T-helper 9 cell (primary cell): ENCODE data around the gene SPATA31E1.
"Not testable (repeated sequence)": the region's sequence is repeated elsewhere in the genome, so short reads cannot be mapped to it uniquely, and the experiment has no call there.

Source experiments
- DNase-seq: peaks from one replicate; pipeline ENCODE4 v3.0.0-alpha.2; 2020

Gene SPATA31E1

DNA sequence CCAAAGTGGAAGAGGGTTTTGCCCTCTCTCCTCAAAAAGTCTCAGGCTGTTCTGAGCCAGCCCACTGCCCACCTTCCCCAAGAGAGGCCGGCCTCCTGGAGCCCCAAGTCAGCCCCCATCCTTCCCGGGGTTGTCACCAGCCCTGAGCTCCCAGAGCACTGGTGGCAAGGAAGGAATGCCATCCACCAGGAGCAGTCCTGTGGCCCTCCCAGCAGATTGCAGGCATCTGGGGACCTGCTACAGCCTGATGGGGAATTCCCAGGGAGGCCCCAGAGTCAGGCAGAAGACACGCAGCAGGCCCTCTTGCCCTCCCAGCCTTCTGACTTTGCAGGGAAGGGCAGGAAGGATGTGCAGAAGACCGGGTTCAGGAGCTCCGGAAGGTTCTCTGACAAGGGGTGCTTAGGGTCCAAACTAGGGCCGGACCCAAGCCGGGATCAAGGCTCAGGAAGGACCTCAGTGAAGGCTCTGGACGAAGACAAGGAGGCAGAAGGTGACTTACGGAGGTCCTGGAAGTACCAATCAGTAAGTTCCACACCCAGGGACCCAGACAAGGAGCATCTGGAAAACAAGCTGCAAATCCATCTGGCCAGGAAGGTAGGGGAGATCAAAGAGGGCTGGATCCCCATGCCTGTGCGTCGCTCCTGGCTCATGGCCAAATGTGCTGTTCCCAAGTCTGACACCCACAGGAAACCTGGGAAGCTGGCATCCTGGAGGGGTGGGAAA, 3.7 kb downstream of the SPATA31E1 start:
- DNase-seq = no peak

DNA sequence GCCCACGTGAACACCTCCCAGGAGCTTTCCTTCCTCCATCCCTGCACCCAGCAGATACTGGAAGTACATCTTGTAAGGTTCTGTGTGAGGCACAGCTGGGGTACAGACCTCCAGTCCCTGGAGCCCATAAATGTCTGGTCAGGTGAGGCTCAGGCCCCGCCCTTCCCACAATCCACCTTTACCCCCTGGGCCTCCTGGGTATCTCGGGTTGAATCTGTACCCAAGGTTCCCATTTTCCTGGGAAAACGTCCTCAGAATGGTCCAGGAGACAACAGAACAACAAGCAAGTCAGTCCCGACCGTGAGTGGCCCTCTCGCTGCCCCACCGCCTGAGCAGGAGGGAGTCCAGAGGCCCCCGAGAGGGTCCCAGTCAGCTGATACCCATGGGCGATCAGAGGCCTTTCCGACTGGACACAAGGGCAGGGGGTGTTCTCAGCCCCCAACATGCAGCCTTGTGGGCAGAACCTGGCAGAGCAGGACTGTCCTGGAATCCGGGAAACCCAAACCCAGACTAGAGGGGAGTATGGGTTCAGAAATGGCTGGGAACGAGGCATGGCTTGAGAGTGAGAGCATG, 4.3 kb downstream of the SPATA31E1 start:
- no peak for DNase-seq

DNA sequence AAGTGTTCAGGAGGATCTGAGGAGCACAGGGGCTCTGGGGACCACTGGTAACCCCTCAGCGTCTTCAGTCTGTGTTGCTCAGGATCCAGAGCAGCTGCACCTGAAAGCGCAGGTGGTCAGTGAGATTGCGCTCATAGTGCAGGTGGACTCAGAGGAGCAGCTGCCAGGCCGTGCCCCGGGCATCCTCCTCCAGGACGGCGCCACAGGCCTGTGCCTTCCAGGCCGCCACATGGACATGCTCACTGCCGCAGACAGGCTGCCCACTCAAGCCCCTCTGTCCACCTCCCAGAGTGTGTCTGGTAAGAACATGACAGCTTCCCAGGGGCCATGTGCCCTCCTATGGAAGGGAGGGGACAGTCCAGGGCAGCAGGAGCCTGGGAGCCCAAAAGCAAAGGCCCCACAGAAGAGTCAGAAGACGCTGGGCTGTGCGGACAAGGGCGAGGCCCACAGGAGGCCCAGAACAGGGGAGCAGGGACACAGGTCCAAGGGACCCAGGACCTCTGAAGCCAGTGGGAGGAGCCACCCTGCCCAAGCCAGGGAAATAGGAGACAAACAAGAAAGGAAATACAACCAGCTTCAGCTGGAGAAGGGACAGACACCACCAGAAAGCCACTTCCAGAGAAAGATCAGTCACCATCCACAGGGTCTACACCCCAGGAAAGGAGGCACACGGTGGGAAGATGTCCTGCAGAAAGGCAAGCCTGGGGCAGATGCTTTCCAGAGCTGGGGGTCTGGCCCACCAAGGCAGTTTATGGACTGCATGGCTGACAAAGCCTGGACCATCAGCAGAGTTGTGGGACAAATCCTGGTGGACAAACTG, 5.2 kb downstream of the SPATA31E1 start:
- DNase-seq = no peak

DNA sequence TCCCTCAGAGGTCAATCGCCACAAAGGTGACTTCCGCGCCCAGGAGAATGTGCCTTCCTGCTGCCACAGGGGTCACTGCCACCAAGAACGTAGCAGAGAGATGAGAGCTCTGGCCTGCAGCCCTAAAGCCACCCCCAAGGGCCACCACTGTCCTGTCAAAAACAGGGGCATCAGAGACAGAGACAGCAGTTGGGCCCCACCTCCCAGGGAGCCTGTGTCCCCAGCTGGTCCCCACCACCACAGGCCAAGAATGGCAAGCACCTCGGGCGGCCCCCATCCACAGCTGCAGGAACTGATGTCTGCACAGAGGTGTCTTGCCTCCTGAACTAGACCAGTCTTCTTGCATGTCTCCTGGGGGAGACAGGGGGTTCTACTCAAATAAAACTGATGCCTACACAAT, 5.8 kb downstream of the SPATA31E1 start:
- no peak for DNase-seq

DNA sequence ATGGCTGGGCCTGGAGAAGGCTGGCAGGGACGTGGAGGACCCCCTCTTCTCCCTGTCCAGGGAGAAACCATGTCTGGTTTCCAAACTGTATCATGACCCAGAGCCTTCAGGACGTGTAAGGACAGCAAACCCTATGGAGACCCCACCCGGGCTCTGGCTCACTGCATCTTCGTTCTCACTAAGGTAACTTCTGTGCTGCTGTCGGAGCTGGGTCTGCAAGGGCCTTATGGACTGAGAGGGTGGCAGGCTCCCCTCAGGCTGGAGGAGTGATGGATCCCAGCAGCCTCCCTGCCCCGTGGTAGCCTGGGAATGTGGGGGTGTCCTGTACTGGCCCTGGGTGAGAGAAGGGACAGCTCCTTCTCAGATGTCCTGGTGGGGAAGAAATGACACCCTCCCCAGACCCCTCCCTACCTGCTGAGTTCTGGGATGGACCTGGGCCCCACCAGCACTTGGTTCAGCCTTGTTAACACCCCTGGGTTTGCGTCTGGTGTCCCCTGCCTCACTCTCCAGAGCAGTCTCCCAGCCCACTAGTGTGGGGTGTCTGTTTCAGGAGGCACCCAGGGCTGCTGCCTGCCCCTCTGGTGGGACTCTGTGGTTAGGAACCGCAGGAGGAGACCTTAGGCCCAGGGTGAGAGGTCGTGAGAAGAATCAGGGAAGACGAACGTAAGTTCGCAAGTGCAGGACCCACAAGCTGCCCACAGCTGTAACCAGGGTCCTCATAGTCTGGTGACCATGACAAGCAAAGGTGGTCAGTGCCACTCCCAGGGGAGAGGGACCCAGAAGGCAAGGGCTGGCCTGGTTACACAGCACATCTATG, 6.6 kb downstream of the SPATA31E1 start:
- no peak for DNase-seq

DNA sequence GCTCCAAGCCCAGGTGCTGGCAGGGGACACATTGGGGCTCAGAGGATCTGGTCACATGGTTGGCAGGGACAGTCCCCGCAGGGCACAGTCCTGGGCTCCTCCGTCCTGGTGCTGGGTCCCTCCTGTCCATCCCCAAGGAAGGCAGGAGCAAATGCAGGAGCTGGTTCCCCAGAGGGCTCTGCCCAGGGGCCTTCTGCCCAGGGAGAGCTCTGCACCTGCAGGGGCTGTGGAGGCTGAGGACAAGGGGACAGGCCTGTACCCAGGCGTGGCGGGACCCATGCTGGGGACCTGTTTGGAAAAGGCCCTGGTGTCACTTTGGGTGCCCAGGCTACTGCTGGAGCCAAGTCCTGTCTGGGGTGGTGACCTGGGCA, 7.2 kb downstream of the SPATA31E1 start:
- no peak for DNase-seq

DNA sequence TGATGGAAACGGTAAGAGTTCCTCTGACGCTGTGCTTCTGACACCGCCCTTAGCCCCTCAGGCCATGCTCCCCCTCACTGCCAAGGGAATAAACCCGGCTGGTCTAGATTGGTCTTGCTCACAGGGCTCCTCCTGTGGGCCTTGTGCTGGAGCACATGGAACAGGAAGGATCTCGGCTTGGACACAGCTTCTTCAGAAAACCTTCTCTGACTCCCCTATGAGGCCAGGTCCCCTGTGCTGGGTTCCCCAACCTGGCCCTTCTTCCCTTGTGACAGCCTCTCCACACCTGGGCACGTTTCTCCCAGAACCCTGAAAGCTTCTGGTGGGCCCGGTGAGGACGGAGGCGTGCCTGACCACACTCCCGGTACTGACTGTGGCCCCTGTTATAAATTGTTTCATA, 8.2 kb downstream of the SPATA31E1 start:
- DNase-seq = no peak

DNA sequence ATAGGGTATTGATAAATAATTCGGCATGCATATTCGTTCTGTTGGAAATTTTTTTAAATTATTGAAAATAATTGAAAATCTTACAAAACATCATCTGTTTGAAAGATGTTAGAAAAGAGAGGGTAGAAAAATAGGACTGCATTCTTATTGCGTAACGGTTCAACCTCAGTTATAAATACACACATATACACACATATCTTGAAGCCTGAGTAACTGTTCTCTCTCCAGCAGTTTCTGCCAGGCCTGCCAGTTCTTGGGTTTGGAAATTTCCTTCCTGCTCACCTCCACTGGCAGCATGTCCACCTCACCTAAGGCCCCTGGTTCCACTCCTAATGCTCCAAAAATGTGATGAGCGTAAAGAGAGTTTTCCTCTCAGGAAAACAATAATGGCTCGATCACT, 9.1 kb downstream of the SPATA31E1 start:
- no peak for DNase-seq

DNA sequence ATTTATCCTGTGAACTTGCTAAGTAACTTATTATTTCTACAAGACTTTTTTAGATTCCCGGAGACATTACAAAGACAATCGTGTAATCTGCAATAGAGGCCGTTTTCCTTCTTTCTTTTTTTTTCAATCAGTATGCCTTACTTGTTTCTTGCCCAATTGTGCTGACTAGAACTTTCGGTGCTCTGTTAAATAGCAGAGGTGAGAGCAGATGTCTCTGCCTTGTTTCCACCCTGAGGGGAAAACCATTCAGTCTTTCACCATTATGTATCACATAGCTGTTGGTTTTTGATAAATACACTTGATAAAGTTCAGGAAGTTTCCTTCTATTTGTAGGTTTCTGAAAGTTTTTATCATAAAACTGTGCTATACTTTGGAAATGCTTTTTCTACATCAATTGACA, 10.3 kb downstream of the SPATA31E1 start:
- DNase-seq = no peak

DNA sequence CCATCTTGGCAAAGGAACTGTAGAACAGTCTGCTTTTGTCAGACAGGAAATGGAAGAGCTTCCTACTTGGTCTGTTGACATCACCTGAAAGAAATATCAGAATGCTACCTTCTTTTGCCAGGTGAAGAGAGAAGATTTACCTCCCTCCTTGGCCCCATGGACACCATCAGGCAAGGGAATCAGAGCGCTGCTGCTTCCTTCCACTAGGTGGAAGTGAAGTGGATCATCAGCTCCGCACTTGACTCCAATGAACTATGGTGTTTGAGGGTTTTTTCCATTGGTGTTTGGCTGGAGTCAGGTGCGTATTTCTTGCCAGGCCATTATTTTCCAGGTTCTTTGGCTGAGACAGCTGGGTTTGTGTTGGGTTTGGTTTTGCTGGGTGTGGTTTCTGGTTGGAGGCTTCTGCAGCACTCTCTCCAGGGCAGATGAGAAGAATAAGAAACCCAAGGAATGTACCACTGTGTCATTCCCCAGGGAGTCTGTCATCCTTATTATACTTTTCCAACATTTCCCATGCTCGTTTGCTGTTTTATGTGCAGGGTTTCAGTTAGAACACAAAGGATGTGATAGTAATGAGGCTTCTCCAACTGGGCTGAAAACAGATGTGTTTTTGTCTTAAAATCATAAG, 12.4 kb downstream of the SPATA31E1 start:
- no peak for DNase-seq

DNA sequence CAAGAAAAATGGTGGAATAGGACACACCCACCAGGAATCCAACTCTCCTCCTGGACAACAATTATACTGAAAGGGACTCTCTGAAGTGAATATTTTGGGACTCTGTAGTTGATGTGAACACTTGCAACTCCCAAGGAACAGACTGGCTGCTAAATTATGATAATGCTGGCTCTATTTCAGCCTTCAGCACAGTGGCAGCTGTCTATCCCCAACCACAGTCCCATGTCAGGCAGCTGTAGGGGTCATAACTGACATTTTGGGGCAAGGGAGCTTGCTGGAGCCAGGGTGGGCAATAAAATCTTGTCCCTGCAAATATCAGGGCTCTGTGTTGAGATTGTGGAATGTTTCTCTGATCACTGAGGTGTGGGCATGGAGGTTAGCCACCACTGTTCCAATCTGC, 14.2 kb downstream of the SPATA31E1 start:
- no peak for DNase-seq

DNA sequence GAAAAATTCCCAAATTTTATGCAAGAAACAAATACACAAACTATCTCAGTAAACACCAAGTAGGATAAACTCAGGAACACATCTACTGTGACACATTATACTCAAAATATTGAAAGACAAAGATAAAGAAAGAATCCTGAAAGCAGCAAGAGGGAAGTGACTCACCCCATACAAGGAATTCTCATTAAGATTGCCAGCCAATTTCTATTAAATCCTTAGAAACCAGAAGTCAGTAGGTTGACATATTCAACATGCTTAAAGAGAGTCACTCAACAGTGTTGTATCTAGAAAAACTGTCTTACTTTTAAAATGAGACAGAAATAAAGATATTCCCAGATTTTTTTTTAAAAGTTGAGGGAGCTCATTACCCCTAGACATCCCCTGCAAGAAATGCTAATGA, 15.5 kb downstream of the SPATA31E1 start:
- DNase-seq = no peak

DNA sequence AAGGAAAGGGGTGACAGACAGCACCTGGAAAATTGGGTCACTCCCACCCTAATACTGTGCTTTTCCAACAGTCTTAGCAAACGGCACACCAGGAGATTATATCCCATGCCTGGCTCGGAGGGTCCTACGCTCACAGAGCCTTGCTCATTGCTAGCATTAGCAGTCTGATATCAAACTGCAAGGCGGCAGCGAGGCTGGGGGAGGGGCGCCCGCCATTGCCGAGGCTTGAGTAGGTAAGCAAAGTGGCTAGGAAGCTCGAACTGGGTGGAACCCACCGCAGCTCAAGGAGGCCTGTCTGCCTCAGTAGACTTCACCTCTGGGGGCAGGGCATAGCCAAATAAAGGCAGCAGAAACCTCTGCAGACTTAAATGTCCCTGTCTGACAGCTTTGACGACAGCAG, 19.7 kb downstream of the SPATA31E1 start:
- not testable (repeated sequence) for DNase-seq

DNA sequence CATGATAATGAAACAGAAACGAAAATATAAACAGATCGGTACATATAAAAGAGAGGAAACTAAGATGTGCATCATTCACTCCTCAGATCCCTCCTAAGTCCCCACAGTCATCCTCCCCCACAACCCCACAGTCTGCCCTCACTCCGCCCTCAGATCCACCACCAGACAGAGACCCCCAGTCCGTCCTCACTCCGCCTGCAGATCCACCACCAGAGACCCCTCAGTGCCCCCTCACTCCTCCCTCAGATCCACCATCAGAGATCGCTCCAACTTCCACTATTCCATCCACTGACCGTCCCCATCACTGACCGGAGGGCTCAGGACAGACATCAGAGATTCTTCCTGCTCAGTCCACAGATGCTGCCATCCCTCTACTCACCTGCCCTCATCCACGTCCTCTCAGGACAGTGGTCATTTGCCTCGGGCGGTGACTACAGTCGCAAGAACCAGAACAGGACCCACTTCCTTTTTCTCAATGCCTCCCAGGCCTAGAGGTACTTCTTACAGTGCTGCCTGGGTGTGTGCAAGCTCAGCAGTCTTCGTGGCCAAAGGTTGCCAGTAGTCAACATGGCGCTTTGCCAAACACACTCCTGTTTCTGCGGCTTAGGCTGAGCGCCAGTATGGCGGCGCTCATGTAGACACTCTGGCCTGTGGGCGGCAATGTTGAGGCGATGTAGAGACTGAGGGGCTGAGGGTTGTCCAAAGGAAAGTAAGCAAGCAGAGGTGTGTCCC, 26.8 kb downstream of the SPATA31E1 start:
- no peak for DNase-seq

DNA sequence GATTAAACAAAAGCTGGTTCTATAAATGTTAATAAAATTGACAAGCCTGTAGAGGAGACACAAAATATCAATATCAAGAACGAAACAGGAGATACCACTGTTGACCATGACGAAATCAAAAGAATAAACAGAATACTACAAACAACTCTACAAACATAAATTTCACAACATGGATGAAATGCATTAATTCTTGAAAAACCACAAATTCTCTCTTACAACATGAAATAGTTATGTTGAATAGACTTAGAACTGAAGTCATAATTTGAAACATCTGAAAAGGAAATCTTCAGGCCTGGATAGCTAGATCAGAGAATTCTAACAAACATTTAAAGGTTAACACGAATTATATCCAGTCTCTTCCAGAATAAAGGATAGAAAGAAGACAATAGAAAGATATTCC, 28.1 kb downstream of the SPATA31E1 start:
- no peak for DNase-seq

DNA sequence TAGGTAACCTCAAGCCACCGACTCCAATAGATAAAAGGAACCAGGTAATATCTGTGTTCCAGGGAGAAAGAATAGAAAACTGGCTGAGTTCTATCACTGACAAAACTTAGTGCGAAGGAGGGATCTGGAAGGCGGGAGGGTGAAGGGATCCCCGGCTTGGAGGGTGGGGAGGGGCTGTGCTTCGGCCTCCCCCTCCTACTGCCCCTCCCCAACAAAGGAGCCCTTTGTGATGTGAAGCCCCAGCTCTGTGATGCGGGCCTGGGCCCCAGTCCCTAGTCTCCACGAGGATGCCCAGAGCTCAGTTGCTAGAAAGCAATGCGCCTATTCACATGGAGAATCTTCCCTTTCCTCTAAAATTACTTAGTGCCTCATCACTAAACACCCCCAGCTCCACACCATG, 35.0 kb downstream of the SPATA31E1 start, which contains the start of gene SPATA31C1:
Gene SPATA31C1 (plus strand): TSS at position 301 of the 400 bp plus-strand sequence.
- DNase-seq = not testable (repeated sequence)

DNA sequence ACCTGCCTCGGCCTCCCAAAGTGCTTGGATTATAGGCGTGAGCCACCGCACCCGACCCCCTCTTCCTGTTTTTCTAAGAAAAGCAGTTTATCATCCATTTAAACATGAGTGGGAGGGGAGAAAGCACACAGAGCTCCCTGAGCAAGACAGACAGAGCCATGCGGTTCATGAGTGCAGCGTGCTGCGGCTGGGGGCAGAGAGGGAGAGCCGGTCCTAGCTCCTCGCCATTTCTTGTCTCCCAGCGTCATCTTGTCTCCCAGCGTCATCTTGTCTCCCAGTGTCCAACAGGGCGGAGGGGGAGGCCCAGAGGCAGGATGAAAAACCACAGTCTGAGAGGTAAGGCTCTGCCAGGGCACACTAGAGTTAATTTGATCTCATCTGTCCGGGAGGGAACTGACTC, 36.3 kb downstream of the SPATA31E1 start:
- DNase-seq = not testable (repeated sequence)

DNA sequence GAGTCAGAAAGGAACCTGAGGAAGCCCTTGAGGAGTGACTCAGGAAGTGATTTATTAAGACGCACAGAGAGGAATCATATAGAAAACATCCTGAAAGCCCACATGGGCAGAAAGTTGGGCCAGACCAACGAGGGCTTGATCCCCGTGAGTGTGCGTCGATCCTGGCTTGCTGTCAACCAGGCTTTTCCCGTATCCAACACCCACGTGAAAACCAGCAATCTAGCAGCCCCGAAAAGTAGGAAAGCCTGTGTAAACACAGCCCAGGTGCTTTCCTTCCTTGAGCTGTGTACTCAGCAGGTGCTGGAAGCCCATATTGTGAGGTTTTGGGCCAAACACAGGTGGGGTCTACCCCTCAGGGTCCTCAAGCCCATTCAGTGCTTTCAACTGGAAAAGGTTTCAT, 38.9 kb downstream of the SPATA31E1 start:
- DNase-seq = not testable (repeated sequence)

DNA sequence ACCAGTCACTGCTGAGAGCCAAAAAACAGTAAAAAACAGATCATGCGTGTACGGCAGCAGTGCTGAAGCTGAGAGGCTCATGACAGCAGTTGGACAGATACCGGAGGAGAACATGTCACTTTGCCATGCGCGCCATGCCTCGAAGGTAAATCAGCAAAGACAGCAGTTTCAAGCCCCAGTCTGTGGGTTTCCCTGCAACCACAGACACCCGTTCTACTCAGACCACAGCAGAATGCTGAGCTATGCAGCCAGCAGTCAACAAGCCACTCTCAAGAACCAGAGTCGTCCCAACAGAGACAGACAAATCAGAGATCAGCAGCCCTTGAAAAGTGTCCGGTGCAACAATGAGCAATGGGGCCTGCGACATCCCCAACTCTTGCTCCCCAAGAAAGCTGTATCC, 40.3 kb downstream of the SPATA31E1 start:
- DNase-seq = not testable (repeated sequence)

DNA sequence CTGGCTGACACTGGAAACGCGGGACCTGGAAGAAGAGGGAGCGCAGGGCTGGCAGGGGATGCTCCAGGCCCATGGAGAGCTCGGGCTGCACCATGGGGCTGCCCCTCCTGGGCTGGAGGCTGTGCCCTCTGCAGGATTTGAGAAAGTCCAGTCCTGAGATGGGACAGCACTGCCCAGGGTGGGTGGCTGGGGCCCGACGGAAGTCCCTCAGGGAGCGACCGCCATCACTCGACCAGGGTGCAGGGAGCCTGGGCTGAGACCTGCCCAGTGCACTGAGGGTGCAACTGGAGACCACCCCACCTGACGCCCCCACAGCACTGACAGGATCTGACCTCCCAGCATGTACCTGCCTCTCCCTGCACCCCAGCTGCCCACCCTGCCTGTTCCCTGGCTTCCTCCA, 42.2 kb downstream of the SPATA31E1 start:
- not testable (repeated sequence) for DNase-seq

DNA sequence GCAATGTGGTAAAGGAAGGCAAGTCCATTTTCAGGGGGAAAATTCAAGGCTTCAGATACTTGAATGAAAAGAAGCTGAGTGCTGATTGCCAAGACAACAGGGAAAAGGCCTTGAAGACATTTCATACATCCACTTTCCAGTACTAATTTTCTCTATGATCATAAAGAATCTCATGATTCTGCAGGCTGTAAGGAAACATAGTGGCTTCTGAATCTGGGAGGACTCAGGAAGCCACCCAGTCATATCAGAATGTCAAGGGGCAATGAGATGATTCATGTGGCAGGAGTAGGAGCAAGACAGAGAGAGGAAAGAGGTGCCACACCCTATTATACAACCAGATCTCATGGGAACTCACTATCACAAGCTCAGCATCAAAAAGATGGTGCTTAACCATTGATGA, 46.5 kb downstream of the SPATA31E1 start:
- DNase-seq = not testable (repeated sequence)

DNA sequence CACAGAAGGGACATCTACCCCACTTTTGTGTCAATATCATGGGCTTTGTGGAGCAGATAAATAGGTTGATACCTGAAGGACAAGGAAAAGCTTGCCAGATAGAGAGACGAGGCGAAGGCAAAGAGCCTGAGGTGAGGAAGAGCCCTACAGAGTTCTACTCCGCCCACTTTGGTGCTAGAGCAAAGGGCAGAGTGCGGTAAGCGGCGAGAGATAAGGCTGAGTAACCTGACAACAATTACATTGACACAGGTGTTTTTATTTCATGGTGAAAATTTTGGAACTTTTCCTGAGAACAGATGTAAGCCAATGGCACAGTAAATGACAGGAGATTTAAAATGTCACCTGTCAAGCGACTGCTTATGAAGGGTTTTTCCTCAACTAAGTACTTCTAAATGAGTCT, 51.8 kb downstream of the SPATA31E1 start:
- DNase-seq = not testable (repeated sequence)
